Prostate gland (tissue), 2 donors: ENCODE data around the gene AGPAT4.

Source experiments
- CTCF ChIP-seq, 4 experiments: fragments of 200-600 bp in 2 of 4; fragments of 450-650 bp in 2 of 4; sonication (generic) in 2 of 4; IDR thresholded peaks; 1 replicate in 3 of 4; 2 replicates in 1 of 4; pipeline ENCODE4 v1.5.1; 2016 to 2019; ENCODE audit warnings: antibody characterized with exemption in 4 of 4, mild to moderate bottlenecking in 2 of 4, moderate library complexity in 2 of 4
- POLR2A ChIP-seq: fragments of 450-650 bp; IDR thresholded peaks from one replicate; pipeline ENCODE4 v1.6.1; 2016; ENCODE audit warnings: antibody characterized with exemption, mild to moderate bottlenecking
- POLR2AphosphoS5 ChIP-seq: sonication (generic); formaldehyde crosslinking; IDR thresholded peaks from one replicate; pipeline ENCODE4 v1.6.1; 2017; ENCODE audit warnings: antibody characterized with exemption

- TF ChIP-seq CTCF (IDR thresholded peaks at IDR 0.05) = no peak
- TF ChIP-seq POLR2A = no peak
- no peak for TF ChIP-seq POLR2AphosphoS5
Measured at GRCh38 chr6:161135695-161136591, 137.9 kb downstream of the AGPAT4 start.
